CD4-positive, alpha-beta T cell treated with Interleukin-17A for 4 hours (primary cell): ENCODE data around the gene IL11.

Experiments
- DNase-seq: peaks from one replicate; pipeline ENCODE4 v3.0.0-alpha.2; 2020; ENCODE audit warnings: mixed read lengths

Gene IL11

GRCh38 chr19:55390461-55390880, 20.2 kb upstream of the IL11 start:
- DNase-seq: no peak

- DNase-seq: no peak
These were observed 19.4 kb upstream of the IL11 start for GRCh38 chr19:55389386-55390317.

GRCh38 chr19:55387736-55388497, 17.7 kb upstream of the IL11 start:
- no peak for DNase-seq

GRCh38 chr19:55386493-55386971, 16.3 kb upstream of the IL11 start:
- peak; percentile 30 for DNase-seq

GRCh38 chr19:55385724-55386492, 15.6 kb upstream of the IL11 start, which contains the start of gene RPL28:
Gene RPL28 (plus strand): TSS chr19:55385932. CDS start chr19:55386358, 426 bp downstream.
- DNase-seq: peak; percentile 98

GRCh38 chr19:55384920-55385723, 14.9 kb upstream of the IL11 start:
- DNase-seq: peak; percentile 96

GRCh38 chr19:55384131-55384919, 14.1 kb upstream of the IL11 start, which contains the start of gene TMEM238:
Gene TMEM238 (minus strand): TSS chr19:55384292. CDS start chr19:55384259, 33 bp downstream.
- DNase-seq: peak; percentile 56

- peak; percentile 58 for DNase-seq
These were observed 13.2 kb upstream of the IL11 start for GRCh38 chr19:55383279-55384130.

GRCh38 chr19:55382522-55383054, 12.3 kb upstream of the IL11 start:
- no peak for DNase-seq

- DNase-seq: no peak
These were observed 11.8 kb upstream of the IL11 start for GRCh38 chr19:55382013-55382412.

- no peak for DNase-seq
These were observed 8.9 kb upstream of the IL11 start for GRCh38 chr19:55379174-55379573.

- no peak for DNase-seq
These were observed 7.3 kb upstream of the IL11 start for GRCh38 chr19:55377356-55378131.

GRCh38 chr19:55376241-55376933, 6.1 kb upstream of the IL11 start, which contains the start of gene TMEM190:
Gene TMEM190 (plus strand): TSS chr19:55376826. CDS start chr19:55376854, 28 bp downstream.
- DNase-seq: no peak

- DNase-seq: no peak
These were observed 3.9 kb upstream of the IL11 start for GRCh38 chr19:55373993-55374757.

- no peak for DNase-seq
These were observed 3.2 kb upstream of the IL11 start for GRCh38 chr19:55373306-55373992.

- DNase-seq: no peak
These were observed 2.2 kb upstream of the IL11 start for GRCh38 chr19:55372316-55373081.
